ENCODE results near the gene UNC93B1.

GRCh38 chr11:68012044-68012842 is 8.3 kb upstream of the UNC93B1 start:
- TF ChIP-seq CTCF (IDR thresholded peaks at IDR 0.05; ENCODE audit: insufficient read depth, low read length) (no peak), POLR2AphosphoS5 (IDR thresholded peaks at IDR 0.05; ENCODE audit: low read depth) (no peak), GABPA (IDR thresholded peaks at IDR 0.05; ENCODE audit: low read depth) (no peak), REST (IDR thresholded peaks at IDR 0.05; ENCODE audit: insufficient replicate concordance, low read depth) (no peak)

Data from HL-60 (cell line).